Measurements from ENCODE around the gene SCLT1.

SCLT1 gene

DNA sequence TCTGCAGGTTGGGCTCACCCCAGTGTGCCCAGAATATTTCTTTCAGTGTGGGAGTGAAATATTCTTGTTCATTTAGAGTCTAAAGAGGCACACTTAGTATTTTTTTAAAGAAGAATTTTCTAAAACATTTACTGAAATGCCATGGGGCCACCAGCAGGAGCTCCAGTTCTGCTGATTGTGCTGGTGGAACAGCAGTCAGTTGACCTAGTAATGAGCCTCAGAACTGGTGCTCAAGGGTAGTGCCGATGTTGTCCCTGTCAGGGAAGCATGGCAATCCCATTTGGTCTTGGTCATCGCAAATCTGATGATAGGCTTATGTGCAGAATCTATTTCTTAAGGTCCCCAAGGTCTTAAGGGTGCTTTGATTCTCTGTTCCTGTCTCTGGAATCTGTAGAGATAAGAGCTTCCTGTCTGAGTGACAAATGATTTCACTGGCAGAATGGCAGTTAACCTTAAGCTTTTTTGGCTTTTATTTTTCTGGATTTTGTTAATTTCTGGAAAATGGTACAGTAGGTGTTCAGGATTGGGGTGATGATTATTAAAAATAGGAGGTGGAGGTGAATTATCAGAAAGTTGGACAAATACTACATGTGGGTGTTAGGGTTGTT is 252.5 kb downstream of the SCLT1 start:
- DNase-seq (ENCODE audit: low spot score) = no peak

DNA sequence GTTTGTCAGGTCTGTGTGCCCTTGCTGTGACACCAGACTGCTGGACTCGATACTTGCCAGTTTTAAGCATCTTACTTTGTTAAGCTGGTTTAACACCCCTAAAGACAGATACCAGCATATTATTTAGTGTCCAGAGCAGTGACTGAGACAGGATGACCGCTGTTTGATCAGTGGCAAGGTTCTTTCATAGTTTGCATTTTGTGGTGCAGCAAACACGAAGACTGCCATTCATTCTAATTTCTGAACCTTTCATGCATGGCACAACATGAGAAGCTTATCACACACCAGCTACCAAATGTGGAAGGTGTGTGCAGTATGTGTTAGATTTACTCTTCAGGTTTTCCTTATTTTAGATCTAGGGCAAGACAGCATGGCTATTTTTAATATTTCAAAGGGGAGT is 255.7 kb downstream of the SCLT1 start:
- DNase-seq (ENCODE audit: low spot score) = no peak

DNA sequence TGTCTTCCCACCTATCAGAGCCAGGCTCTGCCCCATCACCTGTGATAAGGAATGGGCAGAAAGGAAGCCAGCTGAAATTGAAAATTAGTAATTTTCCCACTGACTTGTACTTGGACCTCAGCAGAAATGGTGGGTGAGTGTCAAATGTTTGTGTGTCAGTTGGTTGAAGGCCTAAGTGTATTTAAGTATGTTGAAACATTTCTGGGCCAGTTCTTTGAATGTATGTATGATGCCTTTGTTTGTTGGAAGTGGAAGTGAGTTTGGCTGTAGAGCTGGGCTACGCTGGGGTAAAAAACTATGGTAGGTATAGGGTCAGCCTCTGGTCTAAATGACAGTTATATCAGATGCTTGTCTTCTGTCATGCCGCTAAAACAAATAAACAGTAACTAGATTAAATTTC is 256.1 kb downstream of the SCLT1 start:
- DNase-seq (ENCODE audit: low spot score) = no peak

DNA sequence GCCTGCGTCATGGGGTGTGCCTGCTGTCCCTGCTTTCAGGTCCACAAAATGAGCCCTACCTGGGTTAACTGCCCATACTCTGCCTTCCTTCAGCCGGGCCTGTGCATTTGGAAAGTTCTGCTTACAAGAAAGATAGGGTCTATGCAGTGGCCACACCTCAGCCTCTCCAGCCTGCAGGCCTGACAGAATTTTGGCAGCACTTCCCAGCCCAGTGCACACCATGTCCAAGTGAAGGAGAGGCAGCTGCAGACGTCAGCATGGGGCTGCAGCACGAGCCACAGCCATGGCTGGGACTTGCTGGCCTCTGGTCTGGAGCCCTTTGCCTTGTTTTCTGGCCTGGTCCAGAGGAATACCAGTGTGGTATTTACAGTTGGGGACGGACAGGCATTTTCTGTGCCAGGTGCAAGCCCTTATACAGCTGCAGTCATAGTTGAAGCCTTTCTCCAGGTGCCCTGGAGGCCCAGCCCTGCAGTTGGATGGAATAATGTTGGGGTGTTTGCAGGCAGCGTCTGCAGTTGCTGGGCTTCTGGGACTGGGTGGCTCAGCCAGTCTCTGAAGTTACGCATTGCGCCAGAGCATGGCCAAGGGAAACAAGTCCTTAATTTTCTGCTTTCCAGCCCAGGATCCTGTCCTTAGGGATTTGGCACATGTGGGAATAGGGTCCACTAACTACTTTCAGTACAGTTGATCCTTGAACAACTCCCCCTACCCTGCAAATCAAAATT is 257.7 kb downstream of the SCLT1 start:
- no peak for DNase-seq (ENCODE audit: low spot score)

Measured in CD4-positive, alpha-beta T cell treated with Interleukin-6 at 100 ng/mL for 8 hours (primary cell).